IPS-15b (cell line): ENCODE measurements around the gene MCM5.
A peak's percentile ranks its signal among the peaks of the same experiment; 100 is the strongest.

Source experiments
- H3K27me3 ChIP-seq: one replicate; pipeline ENCODE4 v1.6.1; 2013; ENCODE audit warnings: low read length; ENCODE audit not compliant: control insufficient read depth, insufficient read depth
- H3K36me3 ChIP-seq: one replicate; pipeline ENCODE4 v1.6.1; 2013; ENCODE audit warnings: low read length; ENCODE audit not compliant: control insufficient read depth, insufficient read depth
- H3K4me1 ChIP-seq: one replicate; pipeline ENCODE4 v1.6.1; 2013; ENCODE audit warnings: mild to moderate bottlenecking, low read length; ENCODE audit not compliant: control insufficient read depth, insufficient read depth
- H3K4me3 ChIP-seq: one replicate; pipeline ENCODE4 v1.5.1; 2013; ENCODE audit warnings: low read depth, low read length
- H3K9ac ChIP-seq: one replicate; pipeline ENCODE4 v1.6.1; 2013; ENCODE audit warnings: low read depth, mild to moderate bottlenecking, low read length
- H3K9me3 ChIP-seq: one replicate; pipeline ENCODE4 v1.6.1; 2013; ENCODE audit warnings: mild to moderate bottlenecking, low read length; ENCODE audit not compliant: control insufficient read depth, insufficient read depth

Gene MCM5

GRCh38 chr22:35380537-35381423 lies 19.2 kb upstream of the MCM5 start, which contains the start of gene HMOX1:
Gene HMOX1, plus strand, starts transcription at chr22:35381096. Its CDS starts 78 bp downstream, at chr22:35381174.
- Histone ChIP-seq H3K4me1 (peaks cover 26% of the 10 kb centered on the region), H3K36me3 (peaks cover 10% of the 10 kb centered on the region), H3K9me3 (no peaks in the 10 kb centered on the region), H3K27me3 (no peaks in the 10 kb centered on the region), H3K9ac (peak within 1 kb of the TSS; percentile 60), H3K4me3 (peak within 1 kb of the TSS; percentile 70)

GRCh38 chr22:35381424-35382009 lies 18.4 kb upstream of the MCM5 start:
- Histone ChIP-seq H3K9ac (peak overlapping the region; percentile 60), H3K9me3 (no peaks in the 10 kb centered on the region), H3K27me3 (no peaks in the 10 kb centered on the region), H3K4me3 (peak overlapping the region; percentile 70), H3K4me1 (peaks cover 24% of the 10 kb centered on the region), H3K36me3 (peaks cover 10% of the 10 kb centered on the region)

GRCh38 chr22:35383679-35384071 lies 16.3 kb upstream of the MCM5 start:
- peaks cover 6% of the 10 kb centered on the region for H3K4me1 ChIP-seq
- no peaks in the 10 kb centered on the region for H3K27me3 ChIP-seq
- H3K36me3 ChIP-seq: peaks cover 20% of the 10 kb centered on the region
- no peak overlapping the region for H3K4me3 ChIP-seq
- H3K9ac ChIP-seq: no peak overlapping the region
- H3K9me3 ChIP-seq: no peaks in the 10 kb centered on the region

GRCh38 chr22:35384527-35384926 lies 15.4 kb upstream of the MCM5 start:
- Histone ChIP-seq H3K27me3 (no peaks in the 10 kb centered on the region), H3K4me3 (no peak overlapping the region), H3K36me3 (peaks cover 20% of the 10 kb centered on the region), H3K9me3 (no peaks in the 10 kb centered on the region), H3K4me1 (peaks cover 5% of the 10 kb centered on the region), H3K9ac (no peak overlapping the region)

- no peaks in the 10 kb centered on the region for H3K9me3 ChIP-seq
- H3K9ac ChIP-seq: no peak overlapping the region
- no peaks in the 10 kb centered on the region for H3K27me3 ChIP-seq
- H3K36me3 ChIP-seq: peaks cover 22% of the 10 kb centered on the region
- H3K4me1 ChIP-seq: peaks cover 5% of the 10 kb centered on the region
- no peak overlapping the region for H3K4me3 ChIP-seq
Observed at GRCh38 chr22:35384975-35385588, 14.9 kb upstream of the MCM5 start.

GRCh38 chr22:35386670-35387288 lies 13.2 kb upstream of the MCM5 start:
- Histone ChIP-seq H3K9me3 (no peaks in the 10 kb centered on the region), H3K27me3 (no peaks in the 10 kb centered on the region), H3K4me3 (no peak overlapping the region), H3K4me1 (no peaks in the 10 kb centered on the region), H3K36me3 (peaks cover 26% of the 10 kb centered on the region), H3K9ac (no peak overlapping the region)

GRCh38 chr22:35390933-35391332 lies 9.0 kb upstream of the MCM5 start:
- Histone ChIP-seq H3K9ac (no peak overlapping the region), H3K4me3 (no peak overlapping the region), H3K27me3 (no peaks in the 10 kb centered on the region), H3K9me3 (no peaks in the 10 kb centered on the region), H3K36me3 (peaks cover 22% of the 10 kb centered on the region), H3K4me1 (no peaks in the 10 kb centered on the region)

GRCh38 chr22:35392357-35392756 lies 7.6 kb upstream of the MCM5 start:
- no peaks in the 10 kb centered on the region for H3K4me1 ChIP-seq
- H3K9me3 ChIP-seq: no peaks in the 10 kb centered on the region
- H3K9ac ChIP-seq: no peak overlapping the region
- H3K27me3 ChIP-seq: no peaks in the 10 kb centered on the region
- H3K36me3 ChIP-seq: peaks cover 16% of the 10 kb centered on the region
- no peak overlapping the region for H3K4me3 ChIP-seq

GRCh38 chr22:35393116-35394010 lies 6.6 kb upstream of the MCM5 start:
- Histone ChIP-seq H3K4me3 (no peak overlapping the region), H3K36me3 (peaks cover 12% of the 10 kb centered on the region), H3K9me3 (no peaks in the 10 kb centered on the region)

GRCh38 chr22:35394011-35394312 lies 6.0 kb upstream of the MCM5 start:
- Histone ChIP-seq H3K27me3 (no peaks in the 10 kb centered on the region), H3K9me3 (no peaks in the 10 kb centered on the region), H3K4me3 (no peak overlapping the region), H3K36me3 (peaks cover 12% of the 10 kb centered on the region), H3K4me1 (no peaks in the 10 kb centered on the region), H3K9ac (no peak overlapping the region)

More at GRCh38 chr22:35393116-35394010, 6.6 kb upstream of the MCM5 start:
- H3K4me1 ChIP-seq: no peaks in the 10 kb centered on the region
- no peak overlapping the region for H3K9ac ChIP-seq
- no peaks in the 10 kb centered on the region for H3K27me3 ChIP-seq
